Bronchial epithelial cell (primary cell): ENCODE data around the gene INTS7. TPM values are rescaled to one million over a fixed set of nuclear protein-coding genes. Genes with fewer than 3 reads are reported as not detected.
"Not testable (repeated sequence)": the region's sequence is repeated elsewhere in the genome, so short reads cannot be mapped to it uniquely, and the experiment has no call there.

Experiments used
- DNase-seq: peaks from one replicate; pipeline ENCODE4 v3.0.0-alpha.2; 2010; ENCODE audit warnings: low read depth
- FAIRE-seq: peaks from 2 replicates; lab custom pipeline; 2011; peaks lifted over from hg19 to GRCh38; lab: Jason Lieb, UNC
- H3K27me3 ChIP-seq: 2 replicates; pipeline ENCODE4 v1.5.1; 2011; ENCODE audit warnings: low read length; ENCODE audit not compliant: control insufficient read depth, insufficient read depth
- H3K36me3 ChIP-seq: 2 replicates; pipeline ENCODE4 v1.5.1; 2011; ENCODE audit warnings: low read length; ENCODE audit not compliant: control insufficient read depth, insufficient read depth
- H3K4me3 ChIP-seq: 2 replicates; pipeline ENCODE4 v1.5.1; 2011; ENCODE audit warnings: mild to moderate bottlenecking, low read depth, low read length, control low read depth
- CTCF ChIP-seq: IDR thresholded peaks from 2 replicates; pipeline ENCODE4 v1.5.1; 2011; ENCODE audit warnings: mild to moderate bottlenecking, moderate library complexity, low read length, control low read depth, inconsistent platforms; ENCODE audit not compliant: insufficient read depth, severe bottlenecking
- total RNA-seq: library from RNA; depleted of rRNA; stranded (reverse); fragments of >200 nt; gene quantifications from 2 replicates; pipeline ENCODE4 v1.2.1, GENCODE V29; 2014

Gene INTS7
- total RNA-seq, 1 donor from 2014 or later = 12.9 TPM

- H3K36me3 ChIP-seq = peaks cover 1% of the 10 kb centered on the region
- H3K4me3 ChIP-seq = no peak overlapping the region
- DNase-seq = no peak
- H3K27me3 ChIP-seq = no peaks in the 10 kb centered on the region
- FAIRE-seq = no peak
- no peak for TF ChIP-seq CTCF
Observed at GRCh38 chr1:211939876-211940468, 95.4 kb downstream of the INTS7 start.

DNA sequence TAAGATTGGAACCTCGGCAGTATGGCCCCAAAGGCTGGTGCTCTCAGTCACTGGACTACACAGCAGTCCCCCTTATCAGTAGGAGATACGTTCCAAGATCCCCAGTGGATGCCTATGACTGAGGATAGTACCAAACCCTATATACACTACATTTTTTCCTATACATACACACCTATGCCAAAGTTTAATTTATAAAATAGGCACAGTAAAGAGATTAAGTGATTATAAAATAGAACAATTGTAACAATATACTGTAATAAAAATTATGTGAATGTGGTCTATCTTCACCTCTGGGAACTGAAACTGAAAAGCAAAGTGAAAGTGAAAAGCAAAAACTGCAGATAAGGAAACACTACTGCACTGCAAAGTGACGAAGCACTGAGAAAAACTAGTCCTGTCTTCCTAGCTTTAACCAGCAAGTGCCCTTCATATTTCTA, 96.8 kb downstream of the INTS7 start:
- DNase-seq = no peak
- Histone ChIP-seq H3K27me3 (no peaks in the 10 kb centered on the region), H3K4me3 (no peak overlapping the region), H3K36me3 (peaks cover 1% of the 10 kb centered on the region)
- TF ChIP-seq CTCF = no peak
- FAIRE-seq = no peak

DNA sequence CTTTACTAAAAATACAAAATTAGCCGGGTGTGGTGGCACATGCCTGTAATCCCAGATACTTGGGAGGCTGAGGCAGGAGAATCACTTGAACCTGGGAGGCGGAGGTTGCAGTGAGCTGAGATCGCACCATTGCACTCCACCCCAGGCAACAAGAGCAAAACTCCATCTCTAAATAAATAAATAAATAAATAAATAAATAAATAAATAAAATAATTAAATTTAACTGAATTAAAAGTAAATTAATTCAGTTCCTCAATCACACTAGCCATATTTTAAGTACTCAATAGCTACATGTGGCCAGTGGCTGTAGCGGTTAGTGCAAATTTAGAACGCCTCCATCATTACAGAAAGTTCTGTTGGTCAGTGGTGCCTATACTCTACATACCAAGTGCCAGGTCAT, 97.9 kb downstream of the INTS7 start:
- not testable (repeated sequence) for FAIRE-seq, H3K36me3 ChIP-seq, H3K4me3 ChIP-seq, DNase-seq, H3K27me3 ChIP-seq

GRCh38 chr1:211935448-211935970, 99.8 kb downstream of the INTS7 start:
- no peak overlapping the region for H3K4me3 ChIP-seq
- no peak for TF ChIP-seq CTCF
- FAIRE-seq = no peak
- no peak for DNase-seq
- H3K27me3 ChIP-seq = no peaks in the 10 kb centered on the region
- H3K36me3 ChIP-seq = no peaks in the 10 kb centered on the region

DNA sequence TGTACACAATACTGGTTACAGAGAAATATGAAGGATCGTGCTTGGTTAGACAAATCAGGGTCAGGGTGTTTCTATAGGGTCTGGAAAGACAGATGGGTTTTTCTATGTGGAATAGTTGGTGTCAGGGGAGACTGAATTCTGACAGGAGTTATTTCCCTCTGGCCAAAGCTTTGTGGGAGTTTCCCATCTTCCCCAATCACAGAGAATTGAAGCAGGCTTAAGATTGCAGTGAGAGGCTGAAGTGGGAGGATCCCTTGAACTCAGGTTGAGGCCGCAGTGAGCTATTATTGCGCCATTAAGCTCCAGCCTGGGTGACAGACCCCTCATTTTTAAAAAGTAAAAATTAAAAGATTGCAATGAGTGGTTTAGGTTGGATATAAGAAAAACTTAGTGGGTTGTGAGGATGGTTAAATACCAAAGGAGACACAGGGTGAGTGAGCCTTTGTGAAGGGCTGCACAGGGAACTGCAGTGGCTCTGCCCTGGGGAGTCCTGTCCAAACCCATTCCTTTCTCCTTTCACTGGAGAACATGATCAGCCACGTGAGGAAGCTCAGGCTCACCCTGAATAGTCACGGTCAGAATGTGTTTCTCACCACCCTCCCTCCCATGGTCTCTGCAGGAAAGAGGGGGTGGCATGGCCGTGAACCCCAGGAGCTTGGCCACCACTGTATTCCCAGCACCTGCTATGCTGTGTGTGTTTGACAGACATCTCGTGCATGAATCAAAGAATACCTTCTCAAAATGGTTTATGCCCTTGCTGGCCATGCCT, 101.2 kb downstream of the INTS7 start:
- no peak for FAIRE-seq
- no peak for TF ChIP-seq CTCF

DNA sequence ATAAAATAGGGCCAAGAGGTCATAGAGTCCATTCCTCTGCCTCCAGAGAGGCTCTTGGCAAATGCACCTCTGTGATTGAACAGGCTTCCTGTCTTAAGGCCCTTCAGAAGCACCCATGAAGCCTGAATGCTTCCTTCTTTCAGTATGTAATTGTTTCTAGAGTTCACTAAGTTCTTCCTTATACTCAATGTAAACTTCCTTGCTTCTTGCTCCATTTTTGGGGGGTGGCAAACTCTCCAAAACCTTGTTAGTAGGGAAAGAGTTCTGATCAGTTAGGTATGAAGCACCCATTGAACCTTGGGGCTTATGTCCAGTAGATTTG, 102.5 kb downstream of the INTS7 start:
- Histone ChIP-seq H3K27me3 (no peaks in the 10 kb centered on the region), H3K4me3 (no peak overlapping the region), H3K36me3 (no peaks in the 10 kb centered on the region)
- DNase-seq (no peak), FAIRE-seq (no peak)
- no peak for TF ChIP-seq CTCF

More for the DNA sequence above, 101.2 kb downstream of the INTS7 start:
- no peaks in the 10 kb centered on the region for H3K36me3 ChIP-seq
- no peak for DNase-seq
- H3K27me3 ChIP-seq = no peaks in the 10 kb centered on the region
- no peak overlapping the region for H3K4me3 ChIP-seq
